Measurements from ENCODE around the gene PHF20. TPM values are rescaled to one million over a fixed set of nuclear protein-coding genes. Genes with fewer than 3 reads are reported as not detected.
"Not testable (repeated sequence)": the region's sequence is repeated elsewhere in the genome, so short reads cannot be mapped to it uniquely, and the experiment has no call there.

PHF20 gene
- total RNA-seq, 1 donor from 2014 or later: 37.6 TPM

DNA sequence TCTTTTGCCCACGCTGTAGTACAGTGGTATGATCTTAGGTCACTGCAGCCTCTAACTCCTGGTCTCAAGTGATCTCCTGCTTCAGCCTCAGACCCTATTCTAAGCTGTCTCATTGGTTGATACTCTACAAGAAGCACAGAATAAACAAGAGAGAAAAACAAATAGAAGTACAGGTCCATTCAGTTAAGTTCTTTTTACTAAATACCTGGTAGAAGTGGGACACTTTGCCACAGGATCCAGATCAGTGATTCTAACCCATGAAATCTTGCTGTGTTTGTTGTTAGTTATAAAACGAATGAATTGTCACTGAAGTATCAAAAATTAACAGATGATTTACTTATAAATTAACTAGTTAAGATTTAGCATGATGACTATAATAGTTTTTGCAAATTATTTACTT, 105.8 kb downstream of the PHF20 start:
- no peak for DNase-seq (ENCODE audit: extremely low spot score, unreplicated experiment)
- peaks cover 14% of the 10 kb centered on the region for H3K4me1 Mint-ChIP-seq (ENCODE audit: unreplicated experiment)
- no peak overlapping the region for H3K4me3 Mint-ChIP-seq
- H3K27ac Mint-ChIP-seq: no peak overlapping the region
- no peaks in the 10 kb centered on the region for H3K27me3 Mint-ChIP-seq
- peaks cover 12% of the 10 kb centered on the region for H3K36me3 Mint-ChIP-seq
- TF ChIP-seq, protein P1, sequence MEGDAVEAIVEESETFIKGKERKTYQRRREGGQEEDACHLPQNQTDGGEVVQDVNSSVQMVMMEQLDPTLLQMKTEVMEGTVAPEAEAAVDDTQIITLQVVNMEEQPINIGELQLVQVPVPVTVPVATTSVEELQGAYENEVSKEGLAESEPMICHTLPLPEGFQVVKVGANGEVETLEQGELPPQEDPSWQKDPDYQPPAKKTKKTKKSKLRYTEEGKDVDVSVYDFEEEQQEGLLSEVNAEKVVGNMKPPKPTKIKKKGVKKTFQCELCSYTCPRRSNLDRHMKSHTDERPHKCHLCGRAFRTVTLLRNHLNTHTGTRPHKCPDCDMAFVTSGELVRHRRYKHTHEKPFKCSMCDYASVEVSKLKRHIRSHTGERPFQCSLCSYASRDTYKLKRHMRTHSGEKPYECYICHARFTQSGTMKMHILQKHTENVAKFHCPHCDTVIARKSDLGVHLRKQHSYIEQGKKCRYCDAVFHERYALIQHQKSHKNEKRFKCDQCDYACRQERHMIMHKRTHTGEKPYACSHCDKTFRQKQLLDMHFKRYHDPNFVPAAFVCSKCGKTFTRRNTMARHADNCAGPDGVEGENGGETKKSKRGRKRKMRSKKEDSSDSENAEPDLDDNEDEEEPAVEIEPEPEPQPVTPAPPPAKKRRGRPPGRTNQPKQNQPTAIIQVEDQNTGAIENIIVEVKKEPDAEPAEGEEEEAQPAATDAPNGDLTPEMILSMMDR (conservative IDR thresholded peaks at IDR 0.05): no peak
- no peaks in the 10 kb centered on the region for H3K9me3 Mint-ChIP-seq

DNA sequence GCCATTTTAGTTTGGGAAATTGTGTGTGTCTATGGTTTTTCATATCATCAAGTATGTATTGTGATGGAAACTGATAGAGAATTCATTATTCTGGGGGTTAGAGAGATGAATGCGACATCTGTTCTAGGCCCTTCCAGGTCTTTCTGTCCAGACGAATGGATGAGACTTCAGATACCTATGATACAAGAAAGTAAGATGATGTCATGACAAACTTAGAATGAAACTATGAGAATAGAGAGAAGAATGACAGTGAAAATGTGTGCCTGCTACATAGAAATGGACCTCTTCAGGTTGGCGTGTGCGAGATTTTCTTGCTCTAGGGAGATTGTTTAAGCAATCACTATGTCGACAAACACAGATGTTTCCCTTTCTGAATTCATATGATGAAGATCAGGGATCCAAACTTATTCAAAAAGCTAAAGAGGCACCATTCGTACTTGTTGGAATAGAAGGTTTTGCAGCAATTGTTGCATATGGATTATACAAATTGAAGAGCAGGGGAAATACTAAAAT, 106.4 kb downstream of the PHF20 start:
- peaks cover 14% of the 10 kb centered on the region for H3K4me1 Mint-ChIP-seq (ENCODE audit: unreplicated experiment)
- TF ChIP-seq, protein P1 (conservative IDR thresholded peaks at IDR 0.05): no peak
- no peaks in the 10 kb centered on the region for H3K9me3 Mint-ChIP-seq
- no peak overlapping the region for H3K4me3 Mint-ChIP-seq
- no peaks in the 10 kb centered on the region for H3K27me3 Mint-ChIP-seq
- DNase-seq (ENCODE audit: extremely low spot score, unreplicated experiment): no peak
- peaks cover 9% of the 10 kb centered on the region for H3K36me3 Mint-ChIP-seq
- H3K27ac Mint-ChIP-seq: peak overlapping the region; percentile 28

DNA sequence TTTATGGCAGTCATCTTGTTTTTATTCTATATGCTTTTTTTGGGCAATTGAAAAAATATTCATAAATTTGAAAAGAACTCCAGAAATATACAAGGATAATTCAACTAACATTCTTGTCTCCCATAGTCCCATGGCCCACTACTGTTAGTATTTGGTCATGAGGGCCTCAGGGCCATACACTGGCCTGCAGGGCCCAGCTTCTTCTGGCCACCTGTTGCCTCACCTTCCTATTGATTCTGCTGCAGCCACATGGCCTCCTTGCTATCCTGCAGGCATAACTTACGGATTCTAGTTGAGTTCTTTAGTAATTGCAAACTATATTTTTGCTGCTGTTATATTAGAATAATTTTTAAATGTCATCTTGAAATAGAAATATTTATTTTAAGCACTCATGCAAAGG, 109.9 kb downstream of the PHF20 start:
- Mint-ChIP-seq H3K27me3 (no peaks in the 10 kb centered on the region), H3K9me3 (no peaks in the 10 kb centered on the region)

DNA sequence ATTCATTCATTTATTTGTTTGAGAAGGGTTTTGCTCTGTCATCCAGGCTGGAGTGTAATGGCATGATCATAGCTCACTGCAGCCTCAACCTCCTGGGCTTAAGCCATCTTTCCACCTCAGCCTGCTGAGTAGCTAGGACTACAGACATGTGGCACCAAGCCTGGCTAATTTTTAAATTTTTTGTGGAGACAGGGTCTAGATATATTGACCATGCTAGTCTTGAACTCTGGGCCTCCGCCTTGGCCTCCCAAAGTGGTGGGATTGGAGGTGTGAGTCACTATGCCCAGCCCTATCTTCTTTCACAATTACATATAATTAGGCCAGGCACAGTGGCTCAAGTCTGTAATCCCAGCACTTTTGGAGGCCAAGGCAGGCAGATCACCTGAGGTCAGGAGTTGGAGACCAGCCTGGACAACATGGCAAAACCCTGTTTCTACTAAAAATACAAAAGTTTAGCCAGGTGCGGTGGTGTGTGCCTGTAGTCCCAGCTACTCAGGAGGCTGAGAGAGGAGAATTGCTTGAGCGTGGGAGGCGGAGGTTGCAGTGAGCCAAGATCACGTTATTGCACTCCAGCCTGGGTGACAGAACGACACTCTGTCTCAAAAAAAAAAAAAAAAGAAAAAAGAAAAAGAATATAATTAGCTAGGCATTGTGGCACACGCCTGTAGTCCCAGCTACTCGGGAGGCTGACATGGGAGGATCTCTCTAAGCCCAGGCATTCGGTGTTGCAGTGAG, 110.8 kb downstream of the PHF20 start:
- H3K27ac Mint-ChIP-seq; DNase-seq (ENCODE audit: extremely low spot score, unreplicated experiment): not testable (repeated sequence)

More for the DNA sequence above, 109.9 kb downstream of the PHF20 start:
- no peak for DNase-seq (ENCODE audit: extremely low spot score, unreplicated experiment)
- Mint-ChIP-seq H3K4me1 (ENCODE audit: unreplicated experiment) (peaks cover 13% of the 10 kb centered on the region), H3K27ac (no peak overlapping the region), H3K4me3 (no peak overlapping the region), H3K36me3 (peaks cover 5% of the 10 kb centered on the region)
- TF ChIP-seq, protein P1 (conservative IDR thresholded peaks at IDR 0.05): no peak

DNA sequence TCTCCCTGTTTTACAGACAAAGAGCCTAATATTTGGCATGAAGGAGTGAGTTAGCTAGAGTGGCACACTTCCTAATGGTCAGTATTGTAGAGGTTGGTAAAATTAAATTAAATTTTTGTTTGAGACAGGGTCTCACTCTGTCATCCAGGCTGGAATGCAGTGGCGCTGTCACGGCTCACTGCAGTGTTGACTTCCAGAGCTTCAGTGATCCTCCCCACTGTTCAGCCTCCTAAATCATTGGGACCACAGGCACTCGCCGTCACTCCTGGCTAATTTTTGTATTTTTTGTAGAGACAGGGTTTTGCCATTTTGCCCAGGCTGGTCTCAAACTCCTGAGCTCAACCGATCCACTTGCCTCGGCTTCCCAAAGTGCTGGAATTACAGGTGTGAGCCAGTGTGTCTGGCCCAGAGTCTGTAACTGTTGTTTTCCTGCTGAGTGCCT, 111.5 kb downstream of the PHF20 start:
- peaks cover 8% of the 10 kb centered on the region for H3K4me1 Mint-ChIP-seq (ENCODE audit: unreplicated experiment)
- H3K9me3 Mint-ChIP-seq: no peaks in the 10 kb centered on the region
- TF ChIP-seq, protein P1 (conservative IDR thresholded peaks at IDR 0.05): no peak
- peaks cover under 1% of the 10 kb centered on the region for H3K36me3 Mint-ChIP-seq
- H3K27ac Mint-ChIP-seq: peak overlapping the region; percentile 91
- H3K4me3 Mint-ChIP-seq: no peak overlapping the region
- H3K27me3 Mint-ChIP-seq: no peaks in the 10 kb centered on the region
- DNase-seq (ENCODE audit: extremely low spot score, unreplicated experiment): no peak

More for the DNA sequence above, 110.8 kb downstream of the PHF20 start:
- H3K9me3 Mint-ChIP-seq, H3K27me3 Mint-ChIP-seq, H3K4me3 Mint-ChIP-seq, H3K36me3 Mint-ChIP-seq: not testable (repeated sequence)
- H3K4me1 Mint-ChIP-seq (ENCODE audit: unreplicated experiment): peaks cover 13% of the 10 kb centered on the region

DNA sequence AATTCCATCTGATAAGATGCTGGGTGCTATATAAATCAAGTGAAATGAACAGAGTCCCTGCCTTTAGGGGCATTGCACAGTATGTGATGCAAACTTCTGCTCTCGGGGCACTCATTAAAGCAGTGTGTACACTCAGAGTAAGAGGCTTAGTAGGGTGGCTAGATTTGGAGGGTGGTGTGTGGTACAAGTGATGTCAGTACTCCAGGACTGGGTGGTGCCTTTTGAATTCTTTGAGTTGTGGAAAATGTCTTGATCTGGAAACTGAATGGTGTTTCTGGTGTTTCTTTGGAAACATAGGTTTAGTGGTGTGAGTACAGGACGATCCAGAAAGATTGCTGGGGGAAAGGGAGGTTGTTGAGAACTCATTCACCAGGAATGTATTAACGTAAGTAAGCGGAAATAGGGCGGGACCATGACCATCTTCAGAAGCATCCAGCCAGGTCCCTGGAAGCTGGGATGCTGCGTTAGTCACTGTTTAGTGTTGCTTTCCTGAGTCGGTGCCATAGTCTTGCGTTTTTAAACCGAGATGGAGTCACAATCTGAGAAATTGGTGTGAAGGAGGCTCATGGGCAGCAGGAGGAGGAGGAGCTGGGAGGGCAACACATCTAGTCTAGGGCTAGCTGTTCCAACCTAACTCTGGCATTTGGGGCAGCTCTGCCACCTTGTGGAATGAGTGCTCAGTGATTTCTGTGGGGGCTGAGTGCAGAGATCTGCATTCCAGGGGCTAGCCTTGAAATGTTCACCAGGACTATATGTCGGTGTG, 112.1 kb downstream of the PHF20 start:
- peak overlapping the region; percentile 8 for H3K4me3 Mint-ChIP-seq
- H3K9me3 Mint-ChIP-seq: no peaks in the 10 kb centered on the region

More for the DNA sequence above, 112.1 kb downstream of the PHF20 start:
- TF ChIP-seq, protein P1 (conservative IDR thresholded peaks at IDR 0.05): peak; percentile 77
- H3K36me3 Mint-ChIP-seq: no peaks in the 10 kb centered on the region
- H3K27ac Mint-ChIP-seq: peak overlapping the region; percentile 91
- no peak for DNase-seq (ENCODE audit: extremely low spot score, unreplicated experiment)
- peaks cover 7% of the 10 kb centered on the region for H3K4me1 Mint-ChIP-seq (ENCODE audit: unreplicated experiment)
- H3K27me3 Mint-ChIP-seq: no peaks in the 10 kb centered on the region
